Activated CD8-positive, alpha-beta memory T cell treated with anti-CD3 and anti-CD28 coated beads, Interleukin-2, amount 50 U/mL, for 24 hours (primary cell): ENCODE data around the gene CNKSR3.

Experiments
- DNase-seq: peaks from one replicate; pipeline ENCODE4 v3.0.0-alpha.2; 2020; ENCODE audit errors: extremely low read depth

The CNKSR3 gene

DNA sequence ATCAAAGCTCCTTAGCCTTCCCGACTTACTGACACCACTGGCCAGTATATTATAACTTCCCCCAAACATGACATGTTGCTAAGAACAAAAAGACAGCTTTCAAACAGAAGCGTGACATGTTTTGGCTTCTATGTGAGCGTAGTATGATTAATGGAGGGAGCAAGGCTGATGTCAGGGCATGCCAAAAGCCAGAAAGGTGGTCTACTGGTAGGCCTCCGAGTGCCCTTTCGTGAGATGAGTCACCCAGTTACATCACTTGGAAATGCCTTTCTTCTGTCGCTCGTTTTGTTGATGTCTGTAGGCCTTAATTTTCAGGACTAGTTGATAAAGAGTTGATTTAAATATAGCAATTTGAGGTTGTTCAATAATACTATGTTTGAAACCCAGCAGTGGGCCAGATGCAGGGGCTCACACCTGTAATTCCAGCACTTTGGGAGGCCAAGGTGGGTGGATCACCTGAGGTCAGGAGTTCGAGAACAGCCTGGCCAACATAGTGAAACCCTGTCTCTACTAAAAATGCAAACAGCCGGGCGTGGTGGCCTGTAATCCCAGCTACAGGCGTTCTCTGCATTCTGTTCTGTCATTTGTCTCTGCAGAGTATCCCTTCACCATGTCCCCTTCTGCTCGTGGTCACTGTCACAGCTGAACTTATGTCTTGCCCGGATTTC lies 53.3 kb downstream of the CNKSR3 start:
- DNase-seq = no peak

- DNase-seq = no peak
Measured at GRCh38 chr6:154453329-154453728, 57.2 kb downstream of the CNKSR3 start.

DNA sequence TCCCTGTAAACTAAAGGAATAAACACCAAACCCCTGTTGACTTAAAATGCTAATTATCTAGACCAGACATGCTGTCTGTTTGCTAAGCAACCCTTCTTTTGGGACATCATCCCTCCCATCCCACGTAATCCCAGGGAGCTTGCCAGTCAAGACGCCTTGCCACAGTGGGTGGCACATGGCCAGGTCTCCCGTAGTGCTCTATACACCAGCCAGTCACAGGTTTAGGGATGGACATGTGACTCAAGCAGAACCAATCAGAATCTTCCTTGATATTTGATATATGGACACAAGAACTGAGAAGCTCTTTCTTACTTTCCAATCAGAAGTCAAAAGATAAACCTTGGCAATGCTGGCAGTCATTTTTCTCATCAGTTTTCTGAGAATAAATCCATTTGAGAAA lies 60.0 kb downstream of the CNKSR3 start:
- no peak for DNase-seq

DNA sequence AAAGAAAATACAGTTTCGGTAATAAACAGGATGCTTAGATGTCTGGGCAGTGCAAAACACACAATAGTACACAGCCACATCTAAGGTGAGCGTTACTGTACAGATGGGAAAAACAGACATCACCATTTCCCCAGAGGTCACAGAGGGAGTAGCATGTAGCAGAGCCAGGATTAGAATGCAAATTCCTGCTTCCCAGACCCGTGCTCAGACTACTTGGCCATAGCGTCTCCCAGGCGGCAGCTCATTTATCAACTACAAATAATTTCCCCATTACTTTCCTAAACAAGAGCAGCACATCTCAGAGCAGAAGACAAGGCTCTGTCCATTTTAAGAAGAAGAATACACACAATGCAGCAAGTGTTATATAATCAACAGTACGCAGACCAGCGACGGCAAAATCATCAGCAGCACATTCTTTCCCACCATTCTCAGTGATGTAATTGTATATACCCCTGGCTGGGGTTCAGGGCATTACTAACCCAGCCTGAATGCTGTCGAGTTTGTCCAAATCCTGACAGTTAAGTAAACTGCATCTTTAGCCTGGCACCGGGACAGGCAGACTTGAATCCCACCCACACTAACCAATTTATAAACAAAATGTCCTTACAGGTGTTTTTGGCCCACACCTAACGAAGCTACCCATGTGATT lies 61.9 kb downstream of the CNKSR3 start:
- DNase-seq = no peak

DNA sequence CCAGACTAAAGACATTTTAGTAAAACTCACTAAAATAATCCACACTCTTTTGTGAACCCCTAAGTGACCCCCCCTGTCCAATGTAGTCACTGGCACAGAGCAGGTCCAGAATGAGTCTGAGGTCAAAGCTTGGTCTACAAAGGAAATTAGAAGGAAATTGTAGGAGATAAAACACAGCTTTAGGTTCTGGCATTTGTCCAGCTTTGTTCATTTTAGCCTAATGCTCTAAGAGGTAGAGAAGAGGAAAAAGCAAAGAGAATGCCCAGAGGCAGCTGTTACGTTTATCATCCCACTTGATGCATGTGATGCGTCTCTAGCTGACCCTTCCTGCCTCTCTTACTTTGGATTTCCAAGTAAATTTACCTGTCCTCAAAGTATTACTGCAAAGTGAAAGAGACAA lies 62.5 kb downstream of the CNKSR3 start:
- DNase-seq = no peak

GRCh38 chr6:154446984-154447383 lies 63.5 kb downstream of the CNKSR3 start:
- DNase-seq = no peak

DNA sequence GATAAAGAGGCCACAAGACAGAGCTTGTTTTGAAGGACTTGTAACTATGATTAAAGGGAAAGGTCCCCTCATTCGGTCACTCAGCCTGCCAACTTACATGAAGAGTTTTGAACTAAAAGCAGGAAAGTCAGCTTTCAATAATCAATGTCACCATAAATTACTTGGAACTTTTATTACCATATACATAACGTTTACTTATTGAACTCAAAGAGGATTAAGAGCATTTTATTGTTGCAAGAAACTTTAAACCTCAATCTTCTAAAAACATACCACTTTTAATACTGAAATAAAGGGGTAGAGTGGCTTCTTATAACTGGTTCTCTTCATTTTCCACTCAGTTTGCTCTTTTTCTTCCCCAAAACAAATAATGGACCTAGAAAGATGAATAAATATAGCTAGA lies 65.1 kb downstream of the CNKSR3 start:
- no peak for DNase-seq

DNA sequence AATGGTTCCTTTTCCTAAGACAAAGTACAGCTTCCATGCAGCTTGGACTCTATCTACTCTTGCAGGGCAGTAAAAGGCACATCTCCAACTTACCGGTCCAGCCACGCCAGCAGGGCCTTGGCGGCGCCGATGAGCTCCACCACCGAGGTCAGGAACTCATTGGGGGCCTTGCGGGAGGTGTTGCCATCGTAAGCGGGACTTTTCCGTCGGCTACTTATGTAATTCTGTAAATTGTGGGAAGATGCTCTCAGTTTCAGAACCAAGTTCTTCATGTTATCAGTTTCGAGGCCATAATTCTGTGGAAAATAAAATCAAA lies 68.5 kb downstream of the CNKSR3 start:
- DNase-seq = no peak

- DNase-seq = no peak
Measured at GRCh38 chr6:154440422-154441043, 70.0 kb downstream of the CNKSR3 start.

DNA sequence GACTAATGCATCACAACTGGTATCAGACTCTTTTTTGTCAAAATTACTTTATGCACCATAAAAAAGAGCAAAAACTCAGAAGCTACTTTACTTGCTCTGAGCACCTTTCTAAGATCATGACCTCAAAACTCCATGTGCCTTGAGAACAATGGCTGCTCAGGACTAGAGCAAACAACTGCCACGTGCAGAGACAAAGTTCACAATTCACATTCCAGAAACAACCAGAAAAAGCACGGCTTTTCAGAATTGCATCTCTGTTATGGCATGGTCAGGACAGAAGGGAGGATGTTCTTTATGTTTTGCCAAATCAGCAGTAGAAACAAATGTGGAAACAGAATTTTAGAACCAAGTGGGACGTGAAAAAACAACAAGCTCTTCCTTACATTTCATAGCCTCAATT lies 70.5 kb downstream of the CNKSR3 start:
- DNase-seq = no peak

DNA sequence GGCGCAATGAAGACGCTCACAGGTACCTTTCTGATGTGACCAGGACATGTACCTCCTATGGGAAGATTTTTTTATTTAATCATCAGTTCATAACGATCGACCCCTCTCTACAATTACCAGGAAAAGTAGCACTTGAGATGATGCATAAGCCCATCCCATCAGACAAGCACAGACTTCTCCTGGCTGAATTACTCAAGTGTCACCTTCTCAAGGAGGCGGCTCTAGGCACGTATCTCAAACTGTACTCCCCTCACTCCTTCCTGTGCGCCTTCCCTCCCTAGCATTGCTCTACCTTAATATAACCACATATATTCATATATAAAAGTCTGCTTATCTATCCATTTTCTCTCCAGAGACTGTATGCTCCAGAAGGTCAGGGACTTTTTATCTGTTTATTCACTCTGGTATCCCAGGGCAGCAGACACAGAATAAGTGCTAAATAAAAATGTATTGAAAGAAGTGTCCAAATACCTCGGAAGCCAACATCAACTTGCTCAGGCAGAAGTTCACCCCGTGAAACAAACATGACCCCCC lies 71.5 kb downstream of the CNKSR3 start:
- DNase-seq = no peak

- DNase-seq = no peak
Measured at GRCh38 chr6:154435400-154435945, 75.0 kb downstream of the CNKSR3 start.

DNA sequence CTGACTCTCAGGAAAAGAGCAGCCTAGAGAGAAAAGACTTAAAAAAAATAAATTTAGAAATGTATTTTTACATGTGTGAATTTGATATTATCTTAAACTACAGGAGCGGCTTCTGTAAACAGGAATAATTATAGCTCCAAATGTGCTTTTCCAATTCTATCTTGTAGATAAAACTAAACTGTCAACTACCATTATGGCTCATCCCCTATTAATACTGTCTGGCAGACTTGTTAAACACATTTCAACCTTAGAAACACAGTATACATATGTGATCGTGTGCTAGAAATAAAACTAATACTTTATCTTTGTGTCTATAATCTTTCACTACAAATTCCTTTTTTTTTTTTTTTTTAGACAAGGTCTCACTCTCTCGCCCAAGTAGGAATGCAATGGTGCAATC lies 75.8 kb downstream of the CNKSR3 start:
- DNase-seq = no peak

- no peak for DNase-seq
Measured at GRCh38 chr6:154433477-154434241, 76.8 kb downstream of the CNKSR3 start.

GRCh38 chr6:154432533-154433476 lies 77.7 kb downstream of the CNKSR3 start:
- no peak for DNase-seq

- no peak for DNase-seq
Measured at GRCh38 chr6:154430481-154430919, 80.0 kb downstream of the CNKSR3 start.

DNA sequence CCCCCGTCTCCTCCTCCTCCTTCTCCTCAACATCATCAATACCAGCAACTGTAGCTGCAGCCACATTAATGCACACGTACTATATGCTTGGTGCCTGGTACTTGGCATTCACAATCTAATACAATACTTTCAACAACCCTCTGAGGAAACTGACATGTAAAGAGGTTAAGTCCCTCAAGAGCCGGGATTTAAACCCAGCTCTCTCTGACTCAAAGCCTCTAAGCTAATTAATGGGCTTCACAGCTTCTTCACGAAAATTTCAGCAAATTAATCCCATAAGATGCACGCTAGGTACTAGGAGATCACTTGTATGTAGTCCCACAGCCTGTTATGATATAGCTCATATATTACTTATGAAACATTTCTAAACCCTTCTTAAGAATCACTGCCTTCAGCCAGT lies 80.8 kb downstream of the CNKSR3 start:
- no peak for DNase-seq

- no peak for DNase-seq
Measured at GRCh38 chr6:154428897-154429296, 81.6 kb downstream of the CNKSR3 start.

DNA sequence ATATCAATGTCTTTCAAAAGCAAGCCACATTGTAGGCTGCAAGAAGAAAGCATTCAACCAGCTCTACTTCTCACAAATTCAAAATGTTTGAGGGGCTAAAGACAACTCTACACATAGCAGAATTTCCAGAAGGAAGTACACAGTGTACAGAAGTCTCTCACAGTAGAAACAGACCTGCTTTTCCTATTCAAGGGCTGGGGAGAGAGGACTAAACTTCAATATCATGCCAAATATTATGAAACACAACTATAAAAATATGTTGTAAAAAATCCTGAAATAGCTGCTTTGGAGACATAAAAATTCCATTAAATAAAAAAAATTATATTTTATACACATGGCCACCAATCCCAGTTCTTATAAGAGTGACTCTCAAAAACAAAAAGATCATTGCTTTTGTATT lies 83.0 kb downstream of the CNKSR3 start:
- DNase-seq = no peak

GRCh38 chr6:154426997-154427396 lies 83.5 kb downstream of the CNKSR3 start:
- no peak for DNase-seq

DNA sequence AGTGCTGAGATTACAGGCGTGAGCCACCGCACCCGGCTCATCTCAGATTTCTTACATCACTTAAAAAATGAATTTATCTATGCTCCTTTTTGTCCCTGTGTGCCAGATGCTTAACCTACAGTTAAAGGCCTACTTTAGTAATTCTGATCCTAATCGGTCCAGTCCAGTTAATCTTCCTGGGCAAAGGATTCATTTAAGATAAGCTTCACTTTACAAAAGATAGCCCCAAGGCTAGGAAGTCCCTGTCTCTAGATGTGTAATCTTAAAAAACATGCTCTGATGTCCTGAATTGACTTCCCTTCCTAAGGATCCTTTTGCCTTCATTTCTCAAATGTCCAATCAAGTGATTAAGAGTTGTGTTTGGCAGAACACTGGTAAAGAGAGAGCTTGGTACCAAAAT lies 85.5 kb downstream of the CNKSR3 start:
- no peak for DNase-seq
